OCI-LY7 (cell line): ENCODE measurements around the gene ANKRD33B. TPM values are rescaled to one million over a fixed set of nuclear protein-coding genes. Genes with fewer than 3 reads are reported as not detected.

Experiments used
- BruUV-seq: library from RNA; stranded (reverse); fragments of 400-500 nt; replicated peaks from 2 replicates; lab custom pipeline; 2021; lab: Mats Ljungman, UMichigan
- CTCF ChIA-PET: fragments of 300-600 bp; sonication (Branson Sonifier 250); formaldehyde crosslinking; loops from one replicate; lab custom pipeline; 2022; ENCODE audit warnings: antibody characterized with exemption; ENCODE audit not compliant: unreplicated experiment; lab: Charles Lee
- POLR2A ChIA-PET: fragments of 300-600 bp; sonication (Branson Sonifier 250); formaldehyde crosslinking; loops from one replicate; lab custom pipeline; 2022; ENCODE audit warnings: antibody characterized with exemption; lab: Charles Lee
- DNase-seq: peaks from one replicate; pipeline ENCODE4 v3.0.0-alpha.2; 2015; ENCODE audit warnings: low spot score
- H2AFZ ChIP-seq: fragments of 200-600 bp; sonication (generic), shearing (Covaris generic); 2 replicates; pipeline ENCODE4 v1.6.1; 2014; ENCODE audit warnings: mild to moderate bottlenecking, antibody characterized with exemption, low read length, moderate library complexity
- H3K27ac ChIP-seq: fragments of 200-600 bp; sonication (generic); 2 replicates; pipeline ENCODE4 v1.5.1; 2014; ENCODE audit warnings: mixed run types, low read depth, mild to moderate bottlenecking, moderate library complexity, low read length, inconsistent platforms; ENCODE audit not compliant: poor library complexity, severe bottlenecking
- H3K36me3 ChIP-seq: fragments of 200-600 bp; sonication (generic); 2 replicates; pipeline ENCODE4 v1.6.1; 2014; ENCODE audit warnings: mild to moderate bottlenecking, antibody characterized with exemption, low read length, moderate library complexity, mixed read lengths; ENCODE audit not compliant: insufficient read depth
- H3K4me1 ChIP-seq: fragments of 200-600 bp; sonication (generic); 2 replicates; pipeline ENCODE4 v1.5.1; 2014; ENCODE audit warnings: mild to moderate bottlenecking, low read length; ENCODE audit not compliant: insufficient read depth, poor library complexity, severe bottlenecking
- H3K4me2 ChIP-seq: fragments of 200-600 bp; sonication (generic); 2 replicates; pipeline ENCODE4 v1.6.1; 2014; ENCODE audit warnings: mild to moderate bottlenecking, low read length
- H3K4me3 ChIP-seq: fragments of 200-600 bp; sonication (generic); 2 replicates; pipeline ENCODE4 v1.5.1; 2014; ENCODE audit warnings: mild to moderate bottlenecking, low read depth, low read length; ENCODE audit not compliant: poor library complexity, severe bottlenecking
- H3K79me2 ChIP-seq: fragments of 200-600 bp; sonication (generic); 2 replicates; pipeline ENCODE4 v1.6.1; 2016; ENCODE audit warnings: low read depth, mild to moderate bottlenecking, low read length, moderate library complexity, mixed read lengths; ENCODE audit not compliant: insufficient read depth
- H3K9me2 ChIP-seq: fragments of 200-600 bp; sonication (generic); 2 replicates; pipeline ENCODE4 v1.6.1; 2016; ENCODE audit warnings: mild to moderate bottlenecking, low read length, mixed read lengths; ENCODE audit not compliant: insufficient read depth
- H3K9me3 ChIP-seq: fragments of 200-600 bp; sonication (generic); 2 replicates; pipeline ENCODE4 v1.6.1; 2014; ENCODE audit warnings: mild to moderate bottlenecking, mixed run types, low read length, mixed read lengths
- H4K20me1 ChIP-seq: fragments of 200-600 bp; sonication (generic); 2 replicates; pipeline ENCODE4 v1.6.1; 2014; ENCODE audit warnings: mild to moderate bottlenecking, antibody characterized with exemption, low read length, moderate library complexity, mixed read lengths; ENCODE audit not compliant: insufficient read depth
- EZH2phosphoT487 ChIP-seq: fragments of 200-600 bp; sonication (generic); IDR thresholded peaks from 2 replicates; pipeline ENCODE4 v1.6.1; 2018; ENCODE audit warnings: low read depth, borderline replicate concordance, mild to moderate bottlenecking, mixed run types, antibody characterized with exemption, low read length, moderate library complexity, mixed read lengths
- intact Hi-C: fragments of 100-400 bp; cut with micrococcal nuclease; formaldehyde crosslinking; loops from one replicate; pipeline ENCODE4 v1.10.0; 2022; ENCODE audit not compliant: unreplicated experiment
- total RNA-seq, 2 experiments: library from RNA; depleted of rRNA in 1 of 2; stranded (reverse); fragments of >200 nt in 1 of 2; shearing (Covaris generic) in 1 of 2; gene quantifications; 2 replicates each; pipeline ENCODE4 v1.2.3, GENCODE V29; 2014 to 2022
- TF ChIP-seq, protein P1 (sequence below): fragments of 200-600 bp; sonication (generic); conservative IDR thresholded peaks from 2 replicates; pipeline ENCODE4 v1.5.1; 2014; ENCODE audit warnings: mild to moderate bottlenecking, antibody characterized with exemption, low read length, moderate library complexity, mixed read lengths

Gene ANKRD33B
- total RNA-seq, 2 experiments from 2014 or later: 5.6 to 11.4 TPM

GRCh38 chr5:10596886-10597451 lies 33.1 kb downstream of the ANKRD33B start:
- TF ChIP-seq EZH2phosphoT487: no peak
- TF ChIP-seq, protein P1, sequence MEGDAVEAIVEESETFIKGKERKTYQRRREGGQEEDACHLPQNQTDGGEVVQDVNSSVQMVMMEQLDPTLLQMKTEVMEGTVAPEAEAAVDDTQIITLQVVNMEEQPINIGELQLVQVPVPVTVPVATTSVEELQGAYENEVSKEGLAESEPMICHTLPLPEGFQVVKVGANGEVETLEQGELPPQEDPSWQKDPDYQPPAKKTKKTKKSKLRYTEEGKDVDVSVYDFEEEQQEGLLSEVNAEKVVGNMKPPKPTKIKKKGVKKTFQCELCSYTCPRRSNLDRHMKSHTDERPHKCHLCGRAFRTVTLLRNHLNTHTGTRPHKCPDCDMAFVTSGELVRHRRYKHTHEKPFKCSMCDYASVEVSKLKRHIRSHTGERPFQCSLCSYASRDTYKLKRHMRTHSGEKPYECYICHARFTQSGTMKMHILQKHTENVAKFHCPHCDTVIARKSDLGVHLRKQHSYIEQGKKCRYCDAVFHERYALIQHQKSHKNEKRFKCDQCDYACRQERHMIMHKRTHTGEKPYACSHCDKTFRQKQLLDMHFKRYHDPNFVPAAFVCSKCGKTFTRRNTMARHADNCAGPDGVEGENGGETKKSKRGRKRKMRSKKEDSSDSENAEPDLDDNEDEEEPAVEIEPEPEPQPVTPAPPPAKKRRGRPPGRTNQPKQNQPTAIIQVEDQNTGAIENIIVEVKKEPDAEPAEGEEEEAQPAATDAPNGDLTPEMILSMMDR: no peak
- POLR2A ChIA-PET: interaction anchor here (0.6 kb wide), 1 partner anchor 26 kb away, joined by 4 read pairs; no protein-coding TSS in a partner anchor
- intact Hi-C loops: no loop called here
- Histone ChIP-seq H3K9me3 (peaks cover 21% of the 10 kb centered on the region), H3K36me3 (peaks cover 16% of the 10 kb centered on the region), H4K20me1 (no peaks in the 10 kb centered on the region), H3K9me2 (no peaks in the 10 kb centered on the region), H3K4me1 (peaks cover 67% of the 10 kb centered on the region), H3K4me3 (no peak overlapping the region), H3K4me2 (no peak overlapping the region), H3K79me2 (peaks cover 8% of the 10 kb centered on the region; the same call in 1 of the 2 replicates), H2AFZ (no peak overlapping the region), H3K27ac (no peak overlapping the region)
- BruUV-seq: no TSS peak
- CTCF ChIA-PET: no interaction called here
- DNase-seq: no peak

- CTCF ChIA-PET: no interaction called here
- H3K4me3 ChIP-seq: no peak overlapping the region
These were observed 35.2 kb downstream of the ANKRD33B start for GRCh38 chr5:10599113-10599512.

More at GRCh38 chr5:10599113-10599512, 35.2 kb downstream of the ANKRD33B start:
- no peak overlapping the region for H3K4me2 ChIP-seq
- intact Hi-C loops: no loop called here
- no peak overlapping the region for H3K27ac ChIP-seq
- no TSS peak for BruUV-seq
- POLR2A ChIA-PET: no interaction called here
- no peak for TF ChIP-seq EZH2phosphoT487
- TF ChIP-seq, protein P1: no peak
- peaks cover 16% of the 10 kb centered on the region for H3K36me3 ChIP-seq
- no peak overlapping the region for H2AFZ ChIP-seq
- no peak for DNase-seq
- H3K79me2 ChIP-seq: peaks cover 8% of the 10 kb centered on the region; the same call in 1 of the 2 replicates
- peaks cover 68% of the 10 kb centered on the region for H3K4me1 ChIP-seq
- peaks cover 21% of the 10 kb centered on the region for H3K9me3 ChIP-seq
- no peaks in the 10 kb centered on the region for H4K20me1 ChIP-seq
- no peaks in the 10 kb centered on the region for H3K9me2 ChIP-seq
